Measurements from ENCODE around the gene TMEM62.
"Not testable (repeated sequence)": the region's sequence is repeated elsewhere in the genome, so short reads cannot be mapped to it uniquely, and the experiment has no call there.

The TMEM62 gene

GRCh38 chr15:43210807-43211206 lies 77.4 kb downstream of the TMEM62 start:
- no peak for DNase-seq

- no peak for DNase-seq
Measured at GRCh38 chr15:43211224-43211735, 77.9 kb downstream of the TMEM62 start.

- DNase-seq = no peak
Measured at GRCh38 chr15:43212299-43212698, 78.9 kb downstream of the TMEM62 start.

- no peak for DNase-seq
Measured at GRCh38 chr15:43212951-43213350, 79.6 kb downstream of the TMEM62 start.

- DNase-seq = no peak
Measured at GRCh38 chr15:43213466-43213865, 80.1 kb downstream of the TMEM62 start.

- DNase-seq = no peak
Measured at GRCh38 chr15:43214169-43214568, 80.8 kb downstream of the TMEM62 start.

- no peak for DNase-seq
Measured at GRCh38 chr15:43214592-43215295, 81.4 kb downstream of the TMEM62 start.

GRCh38 chr15:43215961-43216360 lies 82.6 kb downstream of the TMEM62 start:
- DNase-seq = no peak

- DNase-seq = no peak
Measured at GRCh38 chr15:43218908-43219706, 85.7 kb downstream of the TMEM62 start.

GRCh38 chr15:43219929-43220928 lies 86.8 kb downstream of the TMEM62 start:
- no peak for DNase-seq

GRCh38 chr15:43220991-43221403 lies 87.6 kb downstream of the TMEM62 start, which contains the start of gene EPB42:
TSS of gene EPB42 (minus strand) at chr15:43221018. CDS start at chr15:43220825, 193 bp downstream.
- DNase-seq = no peak

- no peak for DNase-seq
Measured at GRCh38 chr15:43221422-43221821, 88.0 kb downstream of the TMEM62 start.

GRCh38 chr15:43225201-43225949 lies 92.0 kb downstream of the TMEM62 start:
- peak; percentile 18 to 31 for DNase-seq

GRCh38 chr15:43225950-43226255 lies 92.5 kb downstream of the TMEM62 start:
- DNase-seq = not testable (repeated sequence)

GRCh38 chr15:43226436-43227305 lies 93.3 kb downstream of the TMEM62 start:
- no peak for DNase-seq

GRCh38 chr15:43229977-43230376 lies 96.6 kb downstream of the TMEM62 start:
- DNase-seq = no peak

- no peak for DNase-seq
Measured at GRCh38 chr15:43230640-43231115, 97.3 kb downstream of the TMEM62 start.

- no peak for DNase-seq
Measured at GRCh38 chr15:43232289-43232874, 99.0 kb downstream of the TMEM62 start.
